Subcutaneous adipose tissue (tissue), 4 donors: ENCODE results near the gene ULBP1. TPM values are rescaled to one million over a fixed set of nuclear protein-coding genes. Genes with fewer than 3 reads are reported as not detected.

Source experiments
- CTCF ChIP-seq: fragments of 450-650 bp; IDR thresholded peaks from one replicate; pipeline ENCODE4 v1.5.1; 2016; ENCODE audit warnings: low read depth, mild to moderate bottlenecking, control low read depth, antibody characterized with exemption, moderate library complexity
- total RNA-seq, 4 donors: library from RNA; depleted of rRNA; stranded (reverse); fragments of >200 nt; gene quantifications; one replicate each; pipeline ENCODE4 v1.1.0, GENCODE V29; 2016

The ULBP1 gene
- total RNA-seq, 4 donors from 2014 or later = 0.34 TPM; not detected in 3

DNA sequence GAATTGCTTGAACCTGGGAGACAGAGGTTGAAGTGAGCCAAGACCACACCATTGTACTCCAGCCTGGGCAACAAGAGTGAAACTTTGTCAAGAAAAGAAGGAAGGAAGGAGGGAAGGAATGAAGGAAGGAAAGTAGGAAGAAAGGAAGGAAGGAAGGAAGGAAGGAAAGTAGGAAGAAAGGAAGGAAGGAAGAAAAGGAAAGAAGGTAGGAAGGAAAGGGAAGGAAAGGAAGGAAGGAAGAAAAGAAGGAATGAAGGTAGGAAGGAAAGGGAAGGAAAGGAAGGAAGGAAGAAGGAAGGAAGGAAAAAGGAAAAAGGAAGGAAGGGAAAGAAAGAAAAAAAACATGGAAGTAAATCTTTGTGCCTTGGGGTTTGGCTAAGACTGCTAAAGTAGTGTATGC lies 11.7 kb downstream of the ULBP1 start:
- TF ChIP-seq CTCF = no peak

GRCh38 chr6:149977221-149977620 lies 13.5 kb downstream of the ULBP1 start:
- TF ChIP-seq CTCF = no peak

DNA sequence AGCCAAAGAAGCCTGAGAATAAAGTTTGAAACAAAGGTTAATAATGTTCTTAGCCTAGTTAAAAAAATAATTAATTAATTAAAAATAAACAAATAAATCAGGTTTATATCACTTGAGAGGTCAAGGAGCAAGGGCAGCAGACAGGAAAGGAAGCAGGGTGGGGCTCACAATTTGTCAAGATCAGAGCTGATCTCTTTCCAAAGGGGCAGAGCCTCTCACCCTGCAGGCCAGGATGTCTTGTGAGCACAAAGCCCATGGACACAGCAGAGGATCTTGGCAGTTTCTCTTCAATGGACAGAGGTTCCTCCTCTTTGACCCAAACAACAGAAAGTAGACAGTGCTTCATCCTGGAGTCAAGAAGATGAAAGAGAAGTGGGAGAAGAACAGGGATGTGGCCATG lies 14.9 kb downstream of the ULBP1 start:
- no peak for TF ChIP-seq CTCF

DNA sequence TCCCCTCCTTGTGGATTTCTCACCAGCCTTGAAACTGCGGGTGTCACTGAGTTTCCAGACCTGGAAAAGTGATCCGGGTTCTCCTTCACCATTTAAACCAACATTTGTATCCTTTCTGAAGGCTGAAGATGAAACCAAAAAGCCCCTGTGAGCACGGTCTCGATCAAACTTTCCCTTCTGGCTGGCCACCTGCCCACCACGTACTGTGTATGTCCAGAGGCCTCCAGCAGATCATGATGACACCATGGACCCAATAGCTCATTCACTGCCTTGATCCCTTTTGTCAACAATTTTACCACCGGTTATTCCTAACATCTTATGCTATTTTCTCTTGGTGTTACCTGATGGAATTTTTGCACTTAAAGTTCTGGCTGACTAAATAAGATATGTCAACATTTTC lies 15.6 kb downstream of the ULBP1 start:
- TF ChIP-seq CTCF = no peak

- no peak for TF ChIP-seq CTCF
These were observed 19.4 kb downstream of the ULBP1 start for GRCh38 chr6:149983145-149983544.

DNA sequence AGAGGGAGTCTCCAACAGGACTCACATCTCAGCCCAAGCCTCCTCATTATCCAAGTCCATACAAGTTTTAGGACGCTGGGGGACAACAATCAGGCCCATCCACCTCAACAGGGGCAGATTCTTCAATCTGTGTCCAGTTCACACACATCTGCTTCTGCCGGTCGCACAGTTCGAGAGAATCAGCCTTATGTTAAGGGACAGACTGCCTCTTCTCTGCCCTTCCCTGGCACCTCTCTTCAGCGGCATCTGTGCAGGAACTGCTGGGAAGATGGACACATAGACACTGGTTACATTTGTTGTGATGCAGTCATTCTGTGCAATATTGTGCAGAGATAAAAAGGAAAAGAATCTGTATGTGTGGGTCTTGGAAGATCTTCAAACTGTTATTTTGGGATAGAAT lies 21.0 kb downstream of the ULBP1 start:
- TF ChIP-seq CTCF = no peak

DNA sequence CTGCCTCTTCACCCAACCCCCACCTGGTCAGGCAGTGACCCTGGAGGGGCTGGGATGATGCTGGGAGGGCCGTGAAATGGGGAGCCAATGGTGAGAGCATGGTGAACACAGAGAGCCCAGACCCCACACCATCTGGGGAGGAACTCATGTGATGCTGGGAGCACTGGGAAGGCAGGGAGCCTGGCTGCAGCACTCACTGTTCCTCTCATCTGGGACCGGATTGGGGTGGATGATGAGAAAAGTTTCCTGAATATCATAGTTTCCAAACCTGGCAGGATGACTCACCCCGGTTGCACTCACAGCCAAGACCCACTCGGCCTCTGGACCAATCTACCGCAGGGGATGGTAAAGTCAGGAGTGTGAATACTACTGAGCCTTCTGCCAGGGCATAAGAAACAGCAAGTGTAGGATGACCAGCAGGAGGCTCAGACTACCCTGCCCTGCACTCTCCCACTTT lies 21.8 kb downstream of the ULBP1 start:
- no peak for TF ChIP-seq CTCF

DNA sequence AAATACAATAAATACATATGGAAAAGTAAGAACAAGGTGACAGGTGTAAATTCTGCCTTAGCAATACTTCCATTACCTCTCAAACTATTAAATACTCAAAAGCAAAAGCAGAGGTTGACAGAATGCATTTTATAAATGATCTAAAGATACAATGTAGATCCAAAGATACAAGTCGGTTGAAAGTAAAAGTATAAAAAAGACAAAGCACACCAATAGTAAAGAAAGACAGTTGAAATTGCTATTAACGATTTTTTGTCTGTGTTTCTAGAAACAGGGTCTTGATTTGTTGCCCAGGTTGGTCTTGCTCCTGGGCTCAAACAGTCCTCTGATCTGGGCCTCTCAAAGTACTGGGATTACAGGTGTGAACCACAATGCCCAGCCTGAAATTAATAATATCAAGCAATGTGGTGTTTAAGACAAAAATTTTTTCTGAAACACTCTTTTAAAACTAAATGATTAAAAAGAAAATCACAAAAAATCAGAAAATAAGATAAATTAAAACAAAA lies 23.9 kb downstream of the ULBP1 start:
- no peak for TF ChIP-seq CTCF
